Embryonic facial prominence (tissue), 1 donor: ENCODE measurements around the gene THSD7A.

Source experiments
- DNase-seq: peaks from one replicate; pipeline ENCODE4 v3.0.0-alpha.2; 2016; ENCODE audit errors: extremely low spot score

Gene THSD7A

DNA sequence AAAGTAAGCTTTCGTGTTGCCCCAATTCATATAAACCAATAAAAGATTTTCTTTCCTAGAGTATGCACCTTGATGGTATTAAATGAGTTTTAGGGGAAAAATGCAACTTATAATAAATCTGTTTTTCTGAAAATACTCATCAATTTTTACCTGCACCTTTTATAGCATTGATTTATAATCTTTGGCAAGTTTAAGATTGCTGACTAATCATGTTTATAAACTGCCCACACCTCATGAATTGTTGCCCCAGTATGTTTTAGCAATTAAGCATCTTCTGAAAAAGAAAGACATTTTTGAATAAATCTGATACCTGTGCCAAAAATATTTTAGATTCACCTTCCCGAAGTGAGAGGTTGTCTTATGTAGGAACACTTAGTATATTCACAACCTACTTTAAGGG is 420.0 kb downstream of the THSD7A start:
- DNase-seq: no peak

- no peak for DNase-seq
These were observed 421.0 kb downstream of the THSD7A start for GRCh38 chr7:11410656-11411644.

DNA sequence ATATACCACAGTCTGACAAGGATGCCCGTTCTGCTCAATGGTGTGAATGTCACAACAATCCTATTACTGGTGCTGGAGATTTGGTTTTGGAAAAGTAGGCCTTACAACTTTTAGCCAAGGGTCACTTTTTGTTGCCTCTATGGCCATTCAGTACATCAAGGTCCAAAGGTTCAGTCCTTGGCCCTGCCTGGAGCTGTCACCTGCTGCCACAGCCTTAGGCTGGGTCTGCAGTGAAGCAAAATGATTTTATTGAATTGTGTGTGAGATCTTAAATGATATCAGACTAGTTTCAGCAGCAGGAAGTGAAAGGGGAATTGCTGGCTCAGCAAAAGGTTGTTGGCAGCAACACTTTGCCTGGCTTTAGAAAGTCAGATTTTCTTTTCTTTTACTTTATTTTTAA is 427.6 kb downstream of the THSD7A start:
- no peak for DNase-seq

GRCh38 chr7:11403781-11404180 is 428.2 kb downstream of the THSD7A start:
- DNase-seq: no peak

- DNase-seq: no peak
These were observed 437.6 kb downstream of the THSD7A start for GRCh38 chr7:11394438-11394837.

DNA sequence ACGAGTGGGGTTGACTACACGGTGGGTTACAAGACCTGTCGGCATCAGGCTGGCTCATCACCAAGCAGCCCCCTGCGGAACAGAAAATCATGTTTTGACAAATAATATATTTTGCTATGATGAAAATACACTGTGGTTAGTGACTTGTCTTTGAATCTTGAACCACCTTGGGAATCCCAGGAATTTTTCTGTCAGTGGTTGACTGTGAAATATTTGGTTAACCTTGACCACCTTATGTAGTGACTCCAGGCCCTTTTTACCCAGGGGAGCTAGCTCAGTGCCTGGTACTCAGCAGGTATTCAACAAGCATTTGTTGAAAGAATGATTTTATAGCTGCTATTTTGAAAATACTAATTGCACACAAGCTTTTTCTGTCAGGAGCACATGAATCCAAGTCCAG is 452.4 kb downstream of the THSD7A start:
- DNase-seq: no peak

DNA sequence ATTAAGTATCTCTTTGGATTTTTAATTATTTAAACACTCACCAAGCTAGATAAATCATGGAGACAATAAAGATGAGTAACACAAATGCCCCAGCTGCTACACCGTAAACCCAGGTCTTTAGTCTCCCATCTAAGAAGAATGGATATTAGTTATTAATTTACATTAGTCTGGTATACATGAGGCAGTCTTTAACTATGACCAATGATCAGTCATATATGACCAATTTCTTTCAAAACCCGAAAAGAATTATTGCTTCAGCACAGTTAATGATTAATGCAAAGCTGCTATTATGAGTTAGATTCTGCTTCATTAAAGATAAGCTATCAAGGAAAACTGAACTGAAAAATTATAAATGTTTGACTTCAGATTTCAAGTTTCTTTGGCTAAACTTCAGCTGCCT is 455.5 kb downstream of the THSD7A start:
- no peak for DNase-seq

GRCh38 chr7:11374629-11375028 is 457.4 kb downstream of the THSD7A start:
- no peak for DNase-seq

GRCh38 chr7:11373546-11374142 is 458.4 kb downstream of the THSD7A start:
- DNase-seq: no peak

GRCh38 chr7:11369696-11370095 is 462.3 kb downstream of the THSD7A start:
- no peak for DNase-seq

GRCh38 chr7:11366118-11366517 is 465.9 kb downstream of the THSD7A start:
- no peak for DNase-seq

GRCh38 chr7:11358637-11359036 is 473.4 kb downstream of the THSD7A start:
- DNase-seq: no peak

GRCh38 chr7:11355399-11356005 is 476.5 kb downstream of the THSD7A start:
- DNase-seq: no peak

GRCh38 chr7:11346302-11346701 is 485.7 kb downstream of the THSD7A start:
- no peak for DNase-seq

DNA sequence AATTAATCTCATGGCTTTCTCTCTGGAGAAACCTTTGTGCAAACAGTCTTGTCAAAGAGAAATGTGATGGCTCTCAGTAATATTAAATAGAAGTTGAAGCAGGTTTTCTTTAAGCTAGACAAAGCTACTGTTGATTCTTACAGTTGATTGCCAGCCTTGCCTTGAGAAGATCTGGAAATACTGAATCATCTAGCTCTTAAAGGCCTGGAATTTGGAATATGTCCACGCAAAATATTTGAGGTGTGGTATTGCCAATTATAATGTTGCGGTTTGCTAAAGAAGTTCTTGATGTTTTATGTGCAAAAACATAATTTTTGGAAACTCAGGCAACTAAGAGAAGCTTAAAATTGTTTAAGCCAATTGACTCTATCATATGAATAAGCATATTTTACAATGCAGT is 486.4 kb downstream of the THSD7A start:
- DNase-seq: no peak

GRCh38 chr7:11343818-11344413 is 488.1 kb downstream of the THSD7A start:
- no peak for DNase-seq

GRCh38 chr7:11343136-11343535 is 488.9 kb downstream of the THSD7A start:
- no peak for DNase-seq

DNA sequence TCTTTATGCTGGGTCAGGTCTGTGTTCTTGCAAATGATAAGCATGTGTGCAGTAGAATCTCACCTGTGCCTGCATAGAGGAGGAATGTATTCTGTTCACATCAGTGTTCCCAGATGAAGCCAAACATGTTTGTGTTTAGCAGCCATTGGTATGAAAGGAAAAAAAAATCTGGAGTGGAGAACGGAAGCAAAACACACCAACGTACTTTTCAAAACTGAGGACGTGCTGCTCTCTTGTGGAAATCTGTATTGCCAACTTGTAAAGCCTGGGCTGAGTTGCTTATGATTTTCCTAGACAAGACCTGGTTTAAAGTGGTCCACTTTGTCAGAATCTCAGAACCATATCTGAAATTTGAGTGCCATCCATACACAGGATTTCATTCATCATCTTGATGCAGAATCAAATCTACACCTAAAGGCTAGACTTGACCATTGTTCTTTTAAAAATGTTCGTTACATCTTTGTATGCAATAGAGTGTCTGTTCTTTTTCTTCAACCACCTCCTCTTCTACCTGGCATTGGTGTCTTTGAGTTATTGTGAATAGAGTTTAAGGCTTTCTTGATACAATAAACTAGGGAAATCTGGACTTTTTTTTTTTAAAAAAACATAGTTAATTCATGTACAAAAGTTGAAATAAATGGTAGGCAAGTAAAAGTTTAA is 490.6 kb downstream of the THSD7A start:
- peak; percentile 50 for DNase-seq

GRCh38 chr7:11336432-11336831 is 495.6 kb downstream of the THSD7A start:
- no peak for DNase-seq

DNA sequence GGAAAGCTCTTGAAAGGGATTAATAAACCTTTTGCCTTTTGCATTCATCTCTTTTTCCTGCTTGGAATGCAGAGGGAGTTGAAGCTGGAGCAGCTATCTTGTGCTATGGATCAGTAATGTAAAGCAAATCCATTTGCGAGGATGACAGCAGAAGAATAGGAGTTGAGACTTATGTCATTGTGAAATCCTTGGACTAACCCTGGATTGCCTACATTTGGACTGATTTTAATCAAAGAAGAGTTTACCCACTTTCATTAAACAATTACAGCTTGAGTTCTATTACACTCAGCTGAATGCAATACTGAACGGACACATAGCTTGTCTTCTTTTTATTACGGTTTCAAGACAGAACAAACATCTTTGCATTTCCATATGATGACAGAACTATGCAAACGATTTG is 496.1 kb downstream of the THSD7A start:
- DNase-seq: no peak

DNA sequence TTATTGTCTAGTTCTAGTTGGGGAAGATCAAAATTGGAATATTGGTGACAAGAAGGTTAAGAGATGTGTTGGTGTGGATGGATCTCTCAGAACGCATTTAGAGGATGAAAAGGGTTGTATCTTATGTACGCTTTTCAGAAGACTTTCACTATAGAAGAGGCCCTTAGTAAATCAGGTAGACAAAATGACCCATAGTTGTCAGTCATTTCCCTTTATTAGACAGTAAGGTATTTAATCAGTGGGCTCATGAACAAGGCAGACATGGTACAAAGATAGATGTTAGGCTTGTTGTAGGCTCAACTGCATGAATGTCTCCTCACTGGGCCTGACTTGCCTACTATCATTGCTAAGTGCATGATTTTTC is 499.2 kb downstream of the THSD7A start:
- DNase-seq: no peak
